CD14-positive monocyte (primary cell): ENCODE results near the gene SPEF2. TPM values are rescaled to one million over a fixed set of nuclear protein-coding genes. Genes with fewer than 3 reads are reported as not detected.
A peak's percentile ranks its signal among the peaks of the same experiment; 100 is the strongest.

Experiments
- DNase-seq, 3 donors: peaks; one replicate each; pipeline ENCODE4 v3.0.0-alpha.2; 2011 to 2022
- H2AFZ ChIP-seq: 2 replicates; pipeline ENCODE4 v1.6.0; 2012; ENCODE audit warnings: mild to moderate bottlenecking, low read depth, low read length, inconsistent platforms; ENCODE audit not compliant: insufficient read depth, poor library complexity, severe bottlenecking
- H3K27ac ChIP-seq, 2 donors: 1 replicate in 1 of 2; 2 replicates in 1 of 2; pipeline ENCODE4 v1.5.1; 2012 to 2013; ENCODE audit warnings: low read length in 2 of 2, control low read depth in 1 of 2, inconsistent platforms in 1 of 2, low read depth in 1 of 2, mild to moderate bottlenecking in 1 of 2
- H3K27me3 ChIP-seq, 2 donors: one replicate each; pipeline versions ENCODE4 v1.6.0 to v1.6.1; 2011 to 2013; ENCODE audit warnings: low read length in 2 of 2; ENCODE audit not compliant: control insufficient read depth in 2 of 2, insufficient read depth in 2 of 2
- H3K36me3 ChIP-seq, 2 donors: replicated peaks in 1 of 2; 1 replicate in 1 of 2; 2 replicates in 1 of 2; pipeline versions ENCODE4 v1.5.1 to v1.6.1; 2012 to 2013; ENCODE audit warnings: low read length in 2 of 2, control low read depth in 1 of 2, inconsistent platforms in 1 of 2, mild to moderate bottlenecking in 1 of 2; ENCODE audit not compliant: insufficient read depth in 2 of 2, control insufficient read depth in 1 of 2
- H3K4me1 ChIP-seq, 2 donors: 1 replicate in 1 of 2; 2 replicates in 1 of 2; pipeline versions ENCODE4 v1.5.1 to v1.6.1; 2012 to 2013; ENCODE audit warnings: low read length in 2 of 2, control low read depth in 1 of 2, inconsistent platforms in 1 of 2, mild to moderate bottlenecking in 1 of 2, moderate library complexity in 1 of 2; ENCODE audit not compliant: insufficient read depth in 2 of 2, control insufficient read depth in 1 of 2
- H3K4me2 ChIP-seq: replicated peaks from 2 replicates; pipeline ENCODE3; 2012; ENCODE audit warnings: low read length, moderate library complexity, mild to moderate bottlenecking; ENCODE audit not compliant: poor library complexity, severe bottlenecking; ENCODE audit errors: extremely low read depth
- H3K4me3 ChIP-seq, 3 experiments: fragments of 200-600 bp in 1 of 3; sonication (generic) in 1 of 3; replicated peaks in 1 of 3; 1 replicate in 2 of 3; 2 replicates in 1 of 3; pipeline ENCODE4 v1.5.1; 2011 to 2013; ENCODE audit warnings: low read length in 3 of 3, mild to moderate bottlenecking in 3 of 3, control low read depth in 2 of 3, low read depth in 2 of 3, inconsistent platforms in 1 of 3, moderate library complexity in 1 of 3
- H3K79me2 ChIP-seq: 2 replicates; pipeline ENCODE4 v1.6.0; 2012; ENCODE audit warnings: mild to moderate bottlenecking, control low read depth, inconsistent platforms, low read length, moderate library complexity; ENCODE audit not compliant: insufficient read depth
- H3K9ac ChIP-seq: 2 replicates; pipeline ENCODE4 v1.6.0; 2017; ENCODE audit warnings: low read length, mild to moderate bottlenecking; ENCODE audit not compliant: insufficient read depth, poor library complexity, severe bottlenecking
- H3K9me3 ChIP-seq, 2 donors: replicated peaks in 1 of 2; 1 replicate in 1 of 2; 2 replicates in 1 of 2; pipeline versions ENCODE4 v1.5.1 to v1.6.1; 2012 to 2013; ENCODE audit warnings: low read length in 2 of 2, control low read depth in 1 of 2; ENCODE audit not compliant: control insufficient read depth in 1 of 2, insufficient read depth in 1 of 2
- H4K20me1 ChIP-seq: 2 replicates; pipeline ENCODE4 v1.6.0; 2012; ENCODE audit warnings: mild to moderate bottlenecking, low read length, control low read depth, moderate library complexity; ENCODE audit not compliant: insufficient read depth
- H3K27ac Mint-ChIP-seq, 7 donors: one replicate each; pipeline ENCODE4 v1.8.0; 2020; ENCODE audit warnings: mild to moderate bottlenecking in 7 of 7, mixed read lengths in 7 of 7, moderate library complexity in 6 of 7, inconsistent platforms in 2 of 7
- H3K27me3 Mint-ChIP-seq, 3 donors: one replicate each; pipeline ENCODE4 v1.8.0; 2021 to 2022; ENCODE audit warnings: low read depth in 3 of 3, mild to moderate bottlenecking in 3 of 3, mixed read lengths in 3 of 3, moderate library complexity in 3 of 3, inconsistent platforms in 1 of 3
- H3K36me3 Mint-ChIP-seq, 2 donors: one replicate each; pipeline ENCODE4 v1.8.0; 2020; ENCODE audit warnings: mixed read lengths in 2 of 2, inconsistent platforms in 1 of 2, mild to moderate bottlenecking in 1 of 2
- H3K4me1 Mint-ChIP-seq: one replicate; pipeline ENCODE4 v1.8.0; 2020; ENCODE audit warnings: mild to moderate bottlenecking, mixed read lengths
- H3K4me3 Mint-ChIP-seq, 2 donors: one replicate each; pipeline ENCODE4 v1.8.0; 2020; ENCODE audit warnings: mild to moderate bottlenecking in 2 of 2, mixed read lengths in 2 of 2, moderate library complexity in 1 of 2
- H3K9me3 Mint-ChIP-seq, 7 donors: one replicate each; pipeline ENCODE4 v1.8.0; 2020 to 2022; ENCODE audit warnings: mixed read lengths in 7 of 7, mild to moderate bottlenecking in 6 of 7, moderate library complexity in 6 of 7, inconsistent platforms in 2 of 7
- CTCF ChIP-seq: fragments of 200-600 bp; IDR thresholded peaks from one replicate; pipeline ENCODE4 v1.8.0; 2022; ENCODE audit warnings: antibody characterized with exemption, mild to moderate bottlenecking
- WGBS: methylation state at CpG from one replicate; pipeline ENCODE4 v1.1.5; 2013; ENCODE audit warnings: missing lambda C conversion rate; ENCODE audit not compliant: insufficient coverage; 5-methylcytosine and 5-hydroxymethylcytosine counted together
- intact Hi-C, 2 donors: fragments of 100-400 bp; cut with micrococcal nuclease; formaldehyde crosslinking; loops; one replicate each; pipeline versions ENCODE4 v1.15.0 to v1.15.1; 2023
- polyA minus RNA-seq: library from RNA; depleted of rRNA, polyadenylated mRNA; stranded (reverse); fragments of >200 nt; gene quantifications from 2 replicates; pipeline ENCODE4 v1.2.3, GENCODE V29; 2012
- polyA plus RNA-seq, 3 donors: library from polyadenylated mRNA; depleted of rRNA in 1 of 3; unstranded in 2 of 3; stranded (reverse) in 1 of 3; fragments of 300-500 nt in 2 of 3; fragments of >200 nt in 1 of 3; fragmentation: Illumina TruSeq in 2 of 3; gene quantifications; 1 replicate in 2 of 3; 2 replicates in 1 of 3; pipeline ENCODE4 v1.2.3, GENCODE V29; 2012 to 2021
- total RNA-seq, 12 experiments: library from RNA in 1 of 12; stranded (reverse) in 1 of 12; fragments of 120-200 nt in 1 of 12; gene quantifications; one replicate each; pipeline ENCODE4 v1.2.4 and lab custom pipeline; 2013 to 2026; ENCODE audit warnings: mixed read lengths in 6 of 12, inconsistent platforms in 1 of 12

Gene SPEF2
- total RNA-seq (2013) = 2.9 TPM
- polyA plus RNA-seq (under 1 TPM; 0.46 to 0.96 (median 0.48) TPM), polyA minus RNA-seq (0.28 and 1.1 TPM in 2 replicates), total RNA-seq (lab: John Stamatoyannopoulos, UW) (0.93 to 13.9 (median 2.2) reads per million in 11 experiments)

- Mint-ChIP-seq H3K4me3 (peak within 1 kb of the TSS; percentile 96 to 98), H3K27ac (peak within 1 kb of the TSS; percentile 83 to 93 (median 87)), H3K36me3 (no peaks in the 10 kb centered on the region), H3K9me3 (peaks cover 5 to 24% (median 19%) of the 10 kb centered on the region in 7 donors), H3K4me1 (peaks cover 24% of the 10 kb centered on the region), H3K27me3 (peaks cover 0 to 2% (median 0%) of the 10 kb centered on the region in 3 donors)
- peak; percentile 76 to 78 (median 76) for DNase-seq
- Histone ChIP-seq H3K4me2 (peak within 1 kb of the TSS; percentile 92), H3K27me3 (no peaks in the 10 kb centered on the region), H4K20me1 (no peaks in the 10 kb centered on the region), H3K79me2 (peaks cover 30% of the 10 kb centered on the region), H3K9me3 (peaks cover 2 to 3% of the 10 kb centered on the region in 2 donors), H3K27ac (peak within 1 kb of the TSS; percentile 72 to 81), H3K4me3 (peak within 1 kb of the TSS; percentile 55 to 93 (median 75)), H3K4me1 (peaks cover 14 to 15% of the 10 kb centered on the region in 2 donors), H3K9ac (peak within 1 kb of the TSS; percentile 80), H3K36me3 (no peaks in the 10 kb centered on the region), H2AFZ (peak within 1 kb of the TSS; percentile 97)
- 4% methylated on average over 47 of the region's 55 CpGs for WGBS
- TF ChIP-seq CTCF = peak; percentile 81
- intact Hi-C loops = no loop called here
Measured at GRCh38 chr5:35617435-35618303, at the start of gene SPEF2. Gene SPEF2, plus strand, starts transcription at chr5:35617863. Its CDS starts 135 bp downstream, at chr5:35617998.

GRCh38 chr5:35575578-35575977 is 42.1 kb upstream of the SPEF2 start:
- H3K27me3 Mint-ChIP-seq = no peaks in the 10 kb centered on the region
- no peak overlapping the region for H3K4me3 Mint-ChIP-seq
- H3K27me3 ChIP-seq = no peaks in the 10 kb centered on the region
- H3K27ac Mint-ChIP-seq = no peak overlapping the region
- peaks cover 13 to 22% (median 18%) of the 10 kb centered on the region in 7 donors for H3K9me3 Mint-ChIP-seq
- no peaks in the 10 kb centered on the region for H3K36me3 ChIP-seq
- no peak overlapping the region for H3K27ac ChIP-seq
- no peaks in the 10 kb centered on the region for H3K4me1 ChIP-seq
- no peak overlapping the region for H3K9ac ChIP-seq
- no CpG with 5 or more reads among the region's 1 CpG for WGBS
- no peaks in the 10 kb centered on the region for H3K4me1 Mint-ChIP-seq
- H3K4me3 ChIP-seq = no peak overlapping the region
- H4K20me1 ChIP-seq = no peaks in the 10 kb centered on the region
- no peaks in the 10 kb centered on the region for H3K36me3 Mint-ChIP-seq
- H3K79me2 ChIP-seq = no peaks in the 10 kb centered on the region
- TF ChIP-seq CTCF = no peak
- peak overlapping the region; percentile 42 for H2AFZ ChIP-seq
- H3K4me2 ChIP-seq = no peak overlapping the region
- intact Hi-C loops = no loop called here
- peaks cover 0 to 4% of the 10 kb centered on the region in 2 donors for H3K9me3 ChIP-seq
- no peak for DNase-seq
